Endothelial cell of umbilical vein (primary cell): ENCODE data around the gene GALNT10. TPM values are rescaled to one million over a fixed set of nuclear protein-coding genes. Genes with fewer than 3 reads are reported as not detected.

Source experiments
- BruUV-seq: library from RNA; stranded (reverse); fragments of 400-500 nt; replicated peaks from 2 replicates; lab custom pipeline; 2021; lab: Mats Ljungman, UMichigan
- CTCF ChIA-PET: fragments of 300-600, 350-600 bp; sonication (Branson Sonifier 250); formaldehyde crosslinking; loops from one replicate; lab custom pipeline; 2021; ENCODE audit warnings: antibody characterized with exemption, inconsistent platforms; lab: Charles Lee
- POLR2A ChIA-PET: fragments of 300-600, 350-600 bp; sonication (Branson Sonifier 250); formaldehyde crosslinking; loops from one replicate; lab custom pipeline; 2021; ENCODE audit warnings: antibody characterized with exemption, inconsistent platforms; lab: Charles Lee
- DNase-seq: peaks from one replicate; pipeline ENCODE4 v3.0.0-alpha.2; 2011; ENCODE audit warnings: low read depth, low spot score
- FAIRE-seq: peaks from 2 replicates; lab custom pipeline; 2011; peaks lifted over from hg19 to GRCh38; lab: Jason Lieb, UNC
- H2AFZ ChIP-seq: 2 replicates; pipeline ENCODE4 v1.6.0; 2012; ENCODE audit warnings: low read depth, low read length, control low read depth, inconsistent platforms
- H3K27ac ChIP-seq: 2 replicates; pipeline ENCODE4 v1.5.1; 2011; ENCODE audit warnings: low read depth, mild to moderate bottlenecking, control low read depth, low read length, moderate library complexity; ENCODE audit not compliant: insufficient read depth
- H3K27me3 ChIP-seq, 2 experiments: 2 replicates each; pipeline versions ENCODE4 v1.6.0 to v1.6.1; 2011; ENCODE audit warnings: low read length in 2 of 2, mixed read lengths in 1 of 2; ENCODE audit not compliant: control insufficient read depth in 2 of 2, insufficient read depth in 2 of 2
- H3K36me3 ChIP-seq, 2 experiments: 2 replicates in 1 of 2; 3 replicates in 1 of 2; pipeline ENCODE4 v1.5.1; 2011; ENCODE audit warnings: low read length in 2 of 2, mild to moderate bottlenecking in 1 of 2, moderate library complexity in 1 of 2; ENCODE audit not compliant: control insufficient read depth in 2 of 2, insufficient read depth in 2 of 2; ENCODE audit errors: extremely low read depth in 1 of 2
- H3K4me1 ChIP-seq: 3 replicates; pipeline ENCODE4 v1.5.1; 2011; ENCODE audit warnings: mild to moderate bottlenecking, low read length; ENCODE audit not compliant: control insufficient read depth, insufficient read depth; ENCODE audit errors: extremely low read depth
- H3K4me2 ChIP-seq: 2 replicates; pipeline ENCODE4 v1.6.1; 2011; ENCODE audit warnings: low read length, control low read depth, mixed read lengths; ENCODE audit not compliant: insufficient read depth
- H3K4me3 ChIP-seq, 3 experiments: fragments of 200-600 bp in 1 of 3; sonication (generic), shearing (Covaris generic) in 1 of 3; replicated peaks in 1 of 3; 2 replicates each; pipeline ENCODE4 v1.5.1; 2011 to 2016; ENCODE audit warnings: control low read depth in 3 of 3, low read length in 3 of 3, mild to moderate bottlenecking in 2 of 3, inconsistent platforms in 1 of 3, low read depth in 1 of 3, moderate library complexity in 1 of 3; ENCODE audit not compliant: insufficient read depth in 1 of 3
- H3K79me2 ChIP-seq: 2 replicates; pipeline ENCODE4 v1.6.0; 2012; ENCODE audit warnings: low read length, inconsistent platforms; ENCODE audit not compliant: control insufficient read depth, insufficient read depth
- H3K9ac ChIP-seq: replicated peaks from 2 replicates; pipeline ENCODE3; 2011; ENCODE audit warnings: low read length, control low read depth; ENCODE audit not compliant: insufficient read depth; ENCODE audit errors: extremely low read depth
- H3K9me1 ChIP-seq: replicated peaks from 3 replicates; pipeline ENCODE4 v1.6.0; 2011; ENCODE audit warnings: mild to moderate bottlenecking, low read length; ENCODE audit not compliant: control insufficient read depth, insufficient read depth; ENCODE audit errors: extremely low read depth
- H3K9me3 ChIP-seq: replicated peaks from 2 replicates; pipeline ENCODE4 v1.5.1; 2012; ENCODE audit warnings: low read length, inconsistent platforms; ENCODE audit not compliant: control insufficient read depth, insufficient read depth
- H4K20me1 ChIP-seq: replicated peaks from 2 replicates; pipeline ENCODE3; 2011; ENCODE audit warnings: mild to moderate bottlenecking, low read length; ENCODE audit not compliant: control insufficient read depth, insufficient read depth; ENCODE audit errors: extremely low read depth
- EZH2 ChIP-seq: IDR thresholded peaks from 2 replicates; pipeline ENCODE4 v1.6.1; 2012; ENCODE audit warnings: borderline replicate concordance, low read depth, mild to moderate bottlenecking, moderate library complexity, low read length, inconsistent platforms; ENCODE audit not compliant: severe bottlenecking
- FOS ChIP-seq: IDR thresholded peaks from 2 replicates; pipeline ENCODE4 v1.6.1; 2011; ENCODE audit warnings: mild to moderate bottlenecking, low read length, moderate library complexity, borderline replicate concordance; ENCODE audit not compliant: insufficient read depth
- GATA2 ChIP-seq: IDR thresholded peaks from 2 replicates; pipeline ENCODE4 v1.7.0; 2011; ENCODE audit warnings: low read depth, mild to moderate bottlenecking, moderate library complexity, mixed read lengths, low read length; ENCODE audit not compliant: insufficient read length, insufficient read depth
- JUN ChIP-seq: IDR thresholded peaks from 2 replicates; pipeline ENCODE4 v1.6.1; 2011; ENCODE audit warnings: borderline replicate concordance, low read depth; ENCODE audit not compliant: insufficient read length, insufficient read depth
- MYC ChIP-seq: IDR thresholded peaks from one replicate; pipeline ENCODE4 v1.6.1; 2011; ENCODE audit warnings: mild to moderate bottlenecking, low read depth, low read length
- POLR2A ChIP-seq: IDR thresholded peaks from 2 replicates; pipeline ENCODE4 v1.6.1; 2012; ENCODE audit warnings: low read depth, mild to moderate bottlenecking, control low read depth, low read length
- POLR2AphosphoS5 ChIP-seq: IDR thresholded peaks from 2 replicates; pipeline ENCODE4 v1.6.1; 2012; ENCODE audit warnings: low read depth, mild to moderate bottlenecking, control low read depth, low read length, moderate library complexity; ENCODE audit not compliant: insufficient read depth
- dilution Hi-C: fragments of 300-500 bp; cut with MboI; formaldehyde crosslinking; loops from one replicate; pipeline ENCODE4 v1.15.0; 2019; ENCODE audit warnings: low sequenced_read_pairs; ENCODE audit not compliant: extremely low pct_ligation_motif_present
- intact Hi-C: fragments of 100-400 bp; cut with micrococcal nuclease; formaldehyde crosslinking; loops from one replicate; pipeline ENCODE4 v1.10.0; 2022
- polyA plus RNA-seq, 4 experiments: library from polyadenylated mRNA; depleted of rRNA in 3 of 4; stranded (reverse) in 3 of 4; unstranded in 1 of 4; fragments of >200 nt; gene quantifications; 2 replicates each; pipeline versions ENCODE4 v1.2.1 to v1.2.3, GENCODE V29; 2011 to 2012; ENCODE audit warnings: missing spikeins in 1 of 4
- total RNA-seq: library from RNA; stranded (reverse); gene quantifications from 2 replicates; pipeline ENCODE4 v1.2.3, GENCODE V29; 2021
- TF ChIP-seq, protein P1 (sequence below), 2 donors: IDR thresholded peaks; 1 replicate in 1 of 2; 2 replicates in 1 of 2; pipeline ENCODE4 v1.5.1; 2011; ENCODE audit warnings: low read length in 2 of 2, mild to moderate bottlenecking in 2 of 2, moderate library complexity in 2 of 2, control low read depth in 1 of 2, inconsistent platforms in 1 of 2, low read depth in 1 of 2; ENCODE audit not compliant: insufficient read depth in 1 of 2; ENCODE audit errors: extremely low read depth in 1 of 2
- TF ChIP-seq, protein P2 (sequence below): IDR thresholded peaks from 2 replicates; pipeline ENCODE4 v1.6.1; 2011; ENCODE audit not compliant: insufficient read depth, insufficient read length

Gene GALNT10
- total and polyA plus RNA-seq, 2 donors (not counting 3 experiments of a cell fraction or from before 2014, with no cell fraction given): 70.2 to 77.6 TPM

DNA sequence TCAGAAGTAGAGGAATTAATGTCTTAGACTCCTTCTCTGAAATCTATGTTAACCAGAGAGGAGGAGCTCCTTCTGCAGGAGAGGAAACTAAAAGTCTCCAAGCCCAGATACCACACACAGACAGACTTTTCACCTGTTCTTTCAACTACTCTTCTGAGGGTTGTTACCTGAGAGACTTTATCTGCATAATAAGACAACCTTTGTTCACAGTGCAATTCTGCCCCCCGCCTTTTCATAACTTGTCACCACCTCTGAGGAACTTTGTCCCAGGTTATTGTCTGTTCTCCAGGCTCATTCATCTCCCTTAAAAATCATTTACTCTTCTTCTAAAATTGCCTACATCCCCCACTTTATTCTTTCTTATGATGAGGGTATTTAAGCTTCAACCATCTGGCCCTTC lies 9.4 kb upstream of the GALNT10 start:
- H3K4me2 ChIP-seq: no peak overlapping the region

More for the DNA sequence above, 9.4 kb upstream of the GALNT10 start:
- Histone ChIP-seq H2AFZ (no peak overlapping the region), H4K20me1 (no peaks in the 10 kb centered on the region), H3K9me1 (no peaks in the 10 kb centered on the region), H3K4me3 (no peak overlapping the region), H3K36me3 (no peaks in the 10 kb centered on the region), H3K27me3 (peaks cover 15 to 24% of the 10 kb centered on the region in 2 experiments), H3K9ac (no peak overlapping the region), H3K9me3 (no peaks in the 10 kb centered on the region), H3K27ac (no peak overlapping the region), H3K79me2 (no peaks in the 10 kb centered on the region), H3K4me1 (peaks cover 7% of the 10 kb centered on the region)
- no peak for TF ChIP-seq GATA2
- no peak for TF ChIP-seq POLR2AphosphoS5
- TF ChIP-seq POLR2A: no peak
- TF ChIP-seq JUN: no peak
- TF ChIP-seq FOS: no peak
- TF ChIP-seq, protein P1, sequence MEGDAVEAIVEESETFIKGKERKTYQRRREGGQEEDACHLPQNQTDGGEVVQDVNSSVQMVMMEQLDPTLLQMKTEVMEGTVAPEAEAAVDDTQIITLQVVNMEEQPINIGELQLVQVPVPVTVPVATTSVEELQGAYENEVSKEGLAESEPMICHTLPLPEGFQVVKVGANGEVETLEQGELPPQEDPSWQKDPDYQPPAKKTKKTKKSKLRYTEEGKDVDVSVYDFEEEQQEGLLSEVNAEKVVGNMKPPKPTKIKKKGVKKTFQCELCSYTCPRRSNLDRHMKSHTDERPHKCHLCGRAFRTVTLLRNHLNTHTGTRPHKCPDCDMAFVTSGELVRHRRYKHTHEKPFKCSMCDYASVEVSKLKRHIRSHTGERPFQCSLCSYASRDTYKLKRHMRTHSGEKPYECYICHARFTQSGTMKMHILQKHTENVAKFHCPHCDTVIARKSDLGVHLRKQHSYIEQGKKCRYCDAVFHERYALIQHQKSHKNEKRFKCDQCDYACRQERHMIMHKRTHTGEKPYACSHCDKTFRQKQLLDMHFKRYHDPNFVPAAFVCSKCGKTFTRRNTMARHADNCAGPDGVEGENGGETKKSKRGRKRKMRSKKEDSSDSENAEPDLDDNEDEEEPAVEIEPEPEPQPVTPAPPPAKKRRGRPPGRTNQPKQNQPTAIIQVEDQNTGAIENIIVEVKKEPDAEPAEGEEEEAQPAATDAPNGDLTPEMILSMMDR (IDR thresholded peaks at IDR 0.05; ENCODE audit: extremely low read depth in 1 of 2, insufficient read depth in 1 of 2, low read depth in 1 of 2, low read length in 2 of 2): no peak
- TF ChIP-seq MYC: no peak
- TF ChIP-seq, protein P2, sequence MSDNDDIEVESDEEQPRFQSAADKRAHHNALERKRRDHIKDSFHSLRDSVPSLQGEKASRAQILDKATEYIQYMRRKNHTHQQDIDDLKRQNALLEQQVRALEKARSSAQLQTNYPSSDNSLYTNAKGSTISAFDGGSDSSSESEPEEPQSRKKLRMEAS: no peak
- TF ChIP-seq EZH2: no peak
- FAIRE-seq (no peak), DNase-seq (no peak)
- dilution Hi-C loops (no loop called here), intact Hi-C loops (no loop called here)
- ChIA-PET CTCF (interaction anchor here (0.8 to 5.2 kb wide), 10 partner anchors 9 to 224 kb away, joined by 3 to 75 read pairs (median 14); partner anchors contain the start of gene GALNT10), POLR2A (no interaction called here)
- no TSS peak for BruUV-seq
